Measurements from ENCODE around the gene CRTC1.

Gene CRTC1

GRCh38 chr19:18759304-18759994, 76.0 kb downstream of the CRTC1 start:
- no peak for TF ChIP-seq CTCF (IDR thresholded peaks at IDR 0.05; ENCODE audit: control insufficient read depth, insufficient read depth, low read depth, low read length, missing control alignments)
- no peak for DNase-seq (ENCODE audit: low read depth)
- H3K4me3 ChIP-seq (ENCODE audit: control insufficient read depth, low read depth, low read length), result no peak overlapping the region

- no peak for TF ChIP-seq CTCF (IDR thresholded peaks at IDR 0.05; ENCODE audit: control insufficient read depth, insufficient read depth, low read depth, low read length, missing control alignments)
- DNase-seq (ENCODE audit: low read depth), result no peak
- H3K4me3 ChIP-seq (ENCODE audit: control insufficient read depth, low read depth, low read length), result no peak overlapping the region
These were observed 76.5 kb downstream of the CRTC1 start for GRCh38 chr19:18759995-18760426.

- TF ChIP-seq CTCF (IDR thresholded peaks at IDR 0.05; ENCODE audit: control insufficient read depth, insufficient read depth, low read depth, low read length, missing control alignments), result no peak
- DNase-seq (ENCODE audit: low read depth), result no peak
- H3K4me3 ChIP-seq (ENCODE audit: control insufficient read depth, low read depth, low read length), result no peak overlapping the region
These were observed 77.2 kb downstream of the CRTC1 start for GRCh38 chr19:18760440-18761383.

GRCh38 chr19:18761531-18762110, 78.1 kb downstream of the CRTC1 start:
- DNase-seq (ENCODE audit: low read depth), result no peak
- TF ChIP-seq CTCF (IDR thresholded peaks at IDR 0.05; ENCODE audit: control insufficient read depth, insufficient read depth, low read depth, low read length, missing control alignments), result no peak
- no peak overlapping the region for H3K4me3 ChIP-seq (ENCODE audit: control insufficient read depth, low read depth, low read length)

GRCh38 chr19:18762125-18763023, 78.9 kb downstream of the CRTC1 start:
- no peak for TF ChIP-seq CTCF (IDR thresholded peaks at IDR 0.05; ENCODE audit: control insufficient read depth, insufficient read depth, low read depth, low read length, missing control alignments)
- no peak overlapping the region for H3K4me3 ChIP-seq (ENCODE audit: control insufficient read depth, low read depth, low read length)
- no peak for DNase-seq (ENCODE audit: low read depth)
